Activated B cell treated with CpG ODN at 0.5 μM for 24 hours (primary cell): ENCODE data around the gene CES1. TPM values are rescaled to one million over a fixed set of nuclear protein-coding genes. Genes with fewer than 3 reads are reported as not detected.

Experiments used
- ATAC-seq: fragments of 200-7000 bp; cut with Tn5 transposase; one replicate; pipeline ENCODE4 v1.10.0; 2021; ENCODE audit warnings: low read depth, mild to moderate bottlenecking, moderate library complexity
- CTCF ChIA-PET: fragments of 350-600 bp; sonication (Branson Sonifier 250); formaldehyde crosslinking; loops from one replicate; lab custom pipeline; 2021; ENCODE audit warnings: antibody characterized with exemption; lab: Charles Lee
- POLR2A ChIA-PET: fragments of 350-600 bp; sonication (Branson Sonifier 250); formaldehyde crosslinking; loops from one replicate; lab custom pipeline; 2021; ENCODE audit warnings: antibody characterized with exemption; lab: Charles Lee
- DNase-seq: peaks from one replicate; pipeline ENCODE4 v3.0.0; 2022
- H3K27ac Mint-ChIP-seq: one replicate; pipeline ENCODE4 v1.8.0; 2020; ENCODE audit warnings: mixed read lengths
- H3K27me3 Mint-ChIP-seq: one replicate; pipeline ENCODE4 v1.8.0; 2021; ENCODE audit warnings: mixed read lengths
- H3K36me3 Mint-ChIP-seq: one replicate; pipeline ENCODE4 v1.8.0; 2021; ENCODE audit warnings: low read depth, mixed read lengths
- H3K4me1 Mint-ChIP-seq: one replicate; pipeline ENCODE4 v1.8.0; 2021; ENCODE audit warnings: mixed read lengths
- H3K4me3 Mint-ChIP-seq: one replicate; pipeline ENCODE4 v1.8.0; 2020; ENCODE audit warnings: mild to moderate bottlenecking, mixed read lengths
- H3K9me3 Mint-ChIP-seq: one replicate; pipeline ENCODE4 v1.8.0; 2020; ENCODE audit warnings: mixed read lengths
- intact Hi-C: fragments of 100-400 bp; cut with micrococcal nuclease; formaldehyde crosslinking; loops from one replicate; pipeline ENCODE4 v1.15.1; 2024
- total RNA-seq: library from RNA; stranded (reverse); gene quantifications from 2 replicates; pipeline ENCODE4 v1.2.3, GENCODE V29; 2022
- TF ChIP-seq, protein P1 (sequence below): fragments of 200-600 bp; IDR thresholded peaks from one replicate; pipeline ENCODE4 v1.8.0; 2022; ENCODE audit warnings: antibody characterized with exemption, mild to moderate bottlenecking

Gene CES1
- total RNA-seq, 1 donor from 2014 or later: not detected

DNA sequence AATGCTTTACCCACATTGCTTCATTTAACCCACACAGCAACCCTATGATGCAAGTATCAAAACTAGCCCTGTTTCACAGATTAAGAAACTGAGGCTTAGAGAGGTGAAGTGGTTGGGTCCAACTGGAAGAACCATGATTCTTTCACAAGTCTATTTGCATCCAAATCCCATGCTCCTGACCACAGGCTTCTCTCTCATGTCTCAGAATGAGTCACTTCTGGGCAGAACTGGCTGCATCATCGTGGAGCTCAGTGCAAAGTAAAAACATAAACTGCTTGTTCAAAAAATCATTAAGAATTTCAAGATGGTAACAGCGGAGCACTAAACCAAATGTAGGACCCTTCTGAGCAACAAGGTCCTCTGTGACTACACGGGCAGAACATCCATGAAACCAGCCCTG is 20.2 kb upstream of the CES1 start:
- DNase-seq: no peak
- POLR2A ChIA-PET: no interaction called here
- Mint-ChIP-seq H3K4me1 (no peaks in the 10 kb centered on the region), H3K27me3 (peaks cover 13% of the 10 kb centered on the region), H3K9me3 (no peaks in the 10 kb centered on the region), H3K4me3 (no peak overlapping the region), H3K36me3 (no peaks in the 10 kb centered on the region), H3K27ac (no peak overlapping the region)
- TF ChIP-seq, protein P1, sequence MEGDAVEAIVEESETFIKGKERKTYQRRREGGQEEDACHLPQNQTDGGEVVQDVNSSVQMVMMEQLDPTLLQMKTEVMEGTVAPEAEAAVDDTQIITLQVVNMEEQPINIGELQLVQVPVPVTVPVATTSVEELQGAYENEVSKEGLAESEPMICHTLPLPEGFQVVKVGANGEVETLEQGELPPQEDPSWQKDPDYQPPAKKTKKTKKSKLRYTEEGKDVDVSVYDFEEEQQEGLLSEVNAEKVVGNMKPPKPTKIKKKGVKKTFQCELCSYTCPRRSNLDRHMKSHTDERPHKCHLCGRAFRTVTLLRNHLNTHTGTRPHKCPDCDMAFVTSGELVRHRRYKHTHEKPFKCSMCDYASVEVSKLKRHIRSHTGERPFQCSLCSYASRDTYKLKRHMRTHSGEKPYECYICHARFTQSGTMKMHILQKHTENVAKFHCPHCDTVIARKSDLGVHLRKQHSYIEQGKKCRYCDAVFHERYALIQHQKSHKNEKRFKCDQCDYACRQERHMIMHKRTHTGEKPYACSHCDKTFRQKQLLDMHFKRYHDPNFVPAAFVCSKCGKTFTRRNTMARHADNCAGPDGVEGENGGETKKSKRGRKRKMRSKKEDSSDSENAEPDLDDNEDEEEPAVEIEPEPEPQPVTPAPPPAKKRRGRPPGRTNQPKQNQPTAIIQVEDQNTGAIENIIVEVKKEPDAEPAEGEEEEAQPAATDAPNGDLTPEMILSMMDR: no peak
- ATAC-seq: no peak
- CTCF ChIA-PET: no interaction called here
- intact Hi-C loops: no loop called here

DNA sequence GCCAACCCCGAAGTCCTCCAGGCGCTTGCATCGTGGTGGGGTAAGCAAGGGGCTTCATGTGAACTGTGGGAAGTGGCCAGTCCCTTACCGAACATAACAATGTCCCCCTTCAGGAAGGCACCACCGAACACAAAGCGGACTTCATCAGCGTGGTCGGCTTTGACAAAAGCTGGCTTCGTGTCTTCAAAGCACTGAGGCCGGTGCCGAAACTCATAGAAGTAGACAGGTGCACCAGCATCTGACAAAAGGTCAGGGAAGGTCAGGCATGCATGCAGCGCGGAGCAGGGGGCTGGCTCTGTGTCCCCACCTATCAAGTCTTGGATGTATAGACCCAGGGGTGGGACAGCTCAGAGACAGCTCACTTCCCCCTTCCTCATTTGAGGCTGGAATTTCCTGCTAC is 16.6 kb upstream of the CES1 start:
- TF ChIP-seq, protein P1: no peak

DNA sequence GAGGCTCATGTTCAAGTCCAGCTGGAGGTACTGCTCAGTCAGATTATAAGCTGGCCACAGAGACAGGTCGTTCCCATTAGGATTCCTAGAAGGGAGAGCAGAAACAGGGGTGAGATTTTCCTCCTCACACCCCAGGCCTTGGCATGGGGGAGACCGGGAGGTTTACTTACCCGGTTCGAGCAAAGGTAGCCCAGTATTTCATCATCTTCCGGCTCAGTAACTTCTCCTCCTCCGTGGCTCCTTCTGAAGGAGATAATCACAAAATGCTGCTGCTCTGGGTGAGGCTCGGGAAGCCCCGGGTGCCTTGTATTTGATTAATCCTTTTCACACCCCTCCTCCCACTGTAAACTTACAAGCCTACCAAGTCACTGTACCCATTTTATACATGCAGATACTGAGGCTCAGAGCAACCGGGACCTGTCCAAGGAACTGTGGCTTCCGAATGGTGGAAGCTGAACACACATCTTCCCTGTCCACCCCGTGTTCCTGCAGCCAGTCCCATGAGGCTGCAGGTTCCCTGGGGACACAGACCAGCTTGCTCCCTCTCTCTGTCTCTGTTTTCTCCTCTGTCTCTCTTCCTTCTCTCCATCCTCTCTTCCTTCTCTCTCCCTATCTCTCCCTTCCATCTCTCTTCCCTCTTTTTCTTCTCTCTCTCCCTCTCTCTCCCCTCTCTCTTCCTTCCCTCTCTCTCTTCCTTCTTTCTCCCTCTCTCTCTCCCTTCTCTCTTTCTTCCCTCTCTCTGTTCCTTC is 13.9 kb upstream of the CES1 start:
- no peaks in the 10 kb centered on the region for H3K9me3 Mint-ChIP-seq
- TF ChIP-seq, protein P1: no peak
- no peak overlapping the region for H3K27ac Mint-ChIP-seq
- ATAC-seq (no peak), DNase-seq (no peak)
- no peaks in the 10 kb centered on the region for H3K36me3 Mint-ChIP-seq
- intact Hi-C loops: no loop called here
- peaks cover 24% of the 10 kb centered on the region for H3K27me3 Mint-ChIP-seq
- POLR2A ChIA-PET: no interaction called here
- no peaks in the 10 kb centered on the region for H3K4me1 Mint-ChIP-seq
- H3K4me3 Mint-ChIP-seq: no peak overlapping the region
- CTCF ChIA-PET: no interaction called here

More for the DNA sequence above, 16.6 kb upstream of the CES1 start:
- no peaks in the 10 kb centered on the region for H3K36me3 Mint-ChIP-seq
- CTCF ChIA-PET: no interaction called here
- POLR2A ChIA-PET: no interaction called here
- intact Hi-C loops: no loop called here
- H3K4me1 Mint-ChIP-seq: no peaks in the 10 kb centered on the region
- H3K27me3 Mint-ChIP-seq: peaks cover 26% of the 10 kb centered on the region
- no peak overlapping the region for H3K4me3 Mint-ChIP-seq
- DNase-seq (no peak), ATAC-seq (no peak)
- no peak overlapping the region for H3K27ac Mint-ChIP-seq
- no peaks in the 10 kb centered on the region for H3K9me3 Mint-ChIP-seq

DNA sequence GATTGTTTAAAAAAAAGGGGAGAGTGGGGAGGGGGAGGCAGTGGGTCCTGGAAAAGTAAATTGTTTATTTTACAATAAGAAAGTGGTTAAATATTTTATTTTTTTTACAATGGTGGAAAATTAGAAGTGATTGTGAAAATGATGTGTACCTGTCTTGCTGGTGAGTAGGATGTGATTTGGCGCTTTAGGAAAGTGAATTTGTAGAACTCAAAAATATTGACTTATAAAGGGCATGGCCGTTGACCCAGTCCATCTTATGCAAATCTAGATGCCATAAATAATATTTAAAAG is 10.2 kb upstream of the CES1 start:
- POLR2A ChIA-PET: no interaction called here
- ATAC-seq: no peak

More for the DNA sequence above, 10.2 kb upstream of the CES1 start:
- Mint-ChIP-seq H3K27me3 (peaks cover 18% of the 10 kb centered on the region), H3K9me3 (no peaks in the 10 kb centered on the region), H3K36me3 (no peaks in the 10 kb centered on the region), H3K4me1 (no peaks in the 10 kb centered on the region), H3K27ac (no peak overlapping the region), H3K4me3 (no peak overlapping the region)
- CTCF ChIA-PET: interaction anchor here (1.7 kb wide), 1 partner anchor 378 kb away, joined by 11 read pairs; no protein-coding TSS in a partner anchor
- DNase-seq: no peak
- TF ChIP-seq, protein P1: no peak
- intact Hi-C loops: loop anchor here (1.0 to 5.0 kb wide), 3 partner anchors 360 to 859 kb away; no protein-coding TSS in a partner anchor
